Smooth muscle cell (in vitro differentiated cells): ENCODE results near the gene BMPER. TPM values are rescaled to one million over a fixed set of nuclear protein-coding genes. Genes with fewer than 3 reads are reported as not detected.

ENCODE experiments used
- DNase-seq: peaks from one replicate; lab custom pipeline; 2025; ENCODE audit not compliant: unreplicated experiment; lab: John Stamatoyannopoulos, UW
- H2AFZ ChIP-seq: fragments of 200-600 bp; sonication (generic); 2 replicates; pipeline ENCODE4 v1.6.0; 2016; ENCODE audit warnings: antibody characterized with exemption, low read depth, mild to moderate bottlenecking
- H3F3A ChIP-seq: fragments of 200-600 bp; sonication (generic); 2 replicates; pipeline ENCODE4 v1.6.0; 2017; ENCODE audit warnings: antibody characterized with exemption, low read depth
- H3K27ac ChIP-seq: fragments of 200-600 bp; sonication (generic); 2 replicates; pipeline ENCODE4 v1.5.1; 2016; ENCODE audit warnings: low read depth, mild to moderate bottlenecking
- H3K27me3 ChIP-seq: fragments of 200-600 bp; sonication (generic); 2 replicates; pipeline ENCODE4 v1.6.1; 2016; ENCODE audit warnings: low read depth, mild to moderate bottlenecking
- H3K36me3 ChIP-seq: fragments of 200-600 bp; sonication (generic); 2 replicates; pipeline ENCODE4 v1.5.1; 2016; ENCODE audit warnings: low read depth
- H3K4me1 ChIP-seq: fragments of 200-600 bp; sonication (generic); 2 replicates; pipeline ENCODE4 v1.5.1; 2016; ENCODE audit warnings: low read depth
- H3K4me2 ChIP-seq: fragments of 200-600 bp; sonication (generic); 2 replicates; pipeline ENCODE4 v1.6.0; 2016; ENCODE audit warnings: mild to moderate bottlenecking
- H3K4me3 ChIP-seq: fragments of 200-600 bp; sonication (generic); 2 replicates; pipeline ENCODE4 v1.5.1; 2016; ENCODE audit warnings: mild to moderate bottlenecking
- H3K79me2 ChIP-seq: fragments of 200-600 bp; sonication (generic); 2 replicates; pipeline ENCODE4 v1.6.0; 2016; ENCODE audit warnings: low read depth, mild to moderate bottlenecking
- H3K9ac ChIP-seq: fragments of 200-600 bp; sonication (generic); 2 replicates; pipeline ENCODE4 v1.6.0; 2016; ENCODE audit warnings: low read depth
- H3K9me3 ChIP-seq: fragments of 200-600 bp; sonication (generic); replicated peaks from 2 replicates; pipeline ENCODE4 v1.5.1; 2016; ENCODE audit warnings: low read depth
- H4K20me1 ChIP-seq: fragments of 200-600 bp; sonication (generic); 2 replicates; pipeline ENCODE4 v1.6.0; 2016; ENCODE audit warnings: low read depth
- CTCF ChIP-seq: fragments of 200-600 bp; sonication (generic); IDR thresholded peaks from 2 replicates; pipeline ENCODE4 v1.5.1; 2017; ENCODE audit warnings: borderline replicate concordance, mild to moderate bottlenecking, antibody characterized with exemption; ENCODE audit not compliant: insufficient read depth, poor library complexity, severe bottlenecking
- WGBS: methylation state at CpG from one replicate; pipeline ENCODE4 v1.1.7; 2016; ENCODE audit warnings: low lambda C conversion rate; 5-methylcytosine and 5-hydroxymethylcytosine counted together
- polyA plus RNA-seq: library from polyadenylated mRNA; unstranded; fragments of >200 nt; fragmentation: Nextera tagmentation; extraction: Ambion mirVana; gene quantifications from 2 replicates; pipeline ENCODE4 v1.2.1, GENCODE V29; 2016
- total RNA-seq: library from RNA; depleted of rRNA; stranded (reverse); fragments of >200 nt; gene quantifications from 2 replicates; pipeline ENCODE4 v1.2.3, GENCODE V29; 2014

The BMPER gene
- total and polyA plus RNA-seq, 2 experiments from 2014 or later, result 3.0 to 21.9 TPM

GRCh38 chr7:34155220-34155908, 250.0 kb downstream of the BMPER start:
- no peaks in the 10 kb centered on the region for H3K27me3 ChIP-seq
- H3K4me1 ChIP-seq, result peaks cover 17% of the 10 kb centered on the region
- H3K9ac ChIP-seq, result peak overlapping the region; percentile 44
- H3K36me3 ChIP-seq, result no peaks in the 10 kb centered on the region
- H3K4me2 ChIP-seq, result peak overlapping the region; percentile 31
- no peaks in the 10 kb centered on the region for H3K9me3 ChIP-seq
- 14% methylated on average over 3 of the region's 3 CpGs for WGBS
- peak overlapping the region; percentile 79 for H3K27ac ChIP-seq
- H3K79me2 ChIP-seq, result no peaks in the 10 kb centered on the region
- H4K20me1 ChIP-seq, result no peaks in the 10 kb centered on the region
- H3F3A ChIP-seq, result no peaks in the 10 kb centered on the region
- no peak for TF ChIP-seq CTCF
- H3K4me3 ChIP-seq, result no peak overlapping the region
- H2AFZ ChIP-seq, result no peak overlapping the region
- DNase-seq, result no peak

GRCh38 chr7:34156336-34156735, 251.0 kb downstream of the BMPER start:
- no peak for TF ChIP-seq CTCF
- no peaks in the 10 kb centered on the region for H3K36me3 ChIP-seq
- no peak overlapping the region for H2AFZ ChIP-seq
- no peak overlapping the region for H3K4me2 ChIP-seq
- H3F3A ChIP-seq, result no peaks in the 10 kb centered on the region
- H4K20me1 ChIP-seq, result no peaks in the 10 kb centered on the region
- H3K9ac ChIP-seq, result no peak overlapping the region
- H3K79me2 ChIP-seq, result no peaks in the 10 kb centered on the region
- H3K4me3 ChIP-seq, result no peak overlapping the region
- H3K27me3 ChIP-seq, result no peaks in the 10 kb centered on the region
- WGBS, result 92% methylated on average over 2 of the region's 2 CpGs
- DNase-seq, result no peak
- H3K27ac ChIP-seq, result peak overlapping the region; percentile 79
- peaks cover 17% of the 10 kb centered on the region for H3K4me1 ChIP-seq
- no peaks in the 10 kb centered on the region for H3K9me3 ChIP-seq

- WGBS, result 98% methylated on average over 2 of the region's 2 CpGs
- DNase-seq, result no peak
Observed at GRCh38 chr7:34157137-34157536, 251.8 kb downstream of the BMPER start.

More at GRCh38 chr7:34157137-34157536, 251.8 kb downstream of the BMPER start:
- Histone ChIP-seq H3K9ac (no peak overlapping the region), H3K9me3 (no peaks in the 10 kb centered on the region), H3K4me2 (no peak overlapping the region), H3K79me2 (no peaks in the 10 kb centered on the region), H3K27ac (no peak overlapping the region), H4K20me1 (no peaks in the 10 kb centered on the region), H3F3A (no peaks in the 10 kb centered on the region), H2AFZ (no peak overlapping the region), H3K36me3 (no peaks in the 10 kb centered on the region), H3K4me1 (peaks cover 17% of the 10 kb centered on the region), H3K27me3 (no peaks in the 10 kb centered on the region), H3K4me3 (no peak overlapping the region)
- TF ChIP-seq CTCF, result no peak
